H9 (cell line): Measurements from ENCODE around the gene PARP12. TPM values are rescaled to one million over a fixed set of nuclear protein-coding genes. Genes with fewer than 3 reads are reported as not detected.

Source experiments
- DNase-seq: peaks from one replicate; pipeline ENCODE4 v3.0.0-alpha.2; 2017
- H2AFZ ChIP-seq: one replicate; pipeline ENCODE4 v1.6.1; 2013; ENCODE audit warnings: mild to moderate bottlenecking, low read length, control low read depth, moderate library complexity
- H2AK5ac ChIP-seq: 2 replicates; pipeline ENCODE4 v1.6.1; 2013; ENCODE audit warnings: low read length, control low read depth, mixed read lengths; ENCODE audit not compliant: insufficient read length
- H2BK120ac ChIP-seq: one replicate; pipeline ENCODE4 v1.6.1; 2013; ENCODE audit warnings: low read depth, mild to moderate bottlenecking, low read length, control low read depth, inconsistent platforms; ENCODE audit not compliant: poor library complexity, severe bottlenecking
- H2BK12ac ChIP-seq: 2 replicates; pipeline ENCODE4 v1.6.1; 2013; ENCODE audit warnings: low read length, control low read depth, mixed read lengths, low read depth; ENCODE audit not compliant: insufficient read length
- H2BK15ac ChIP-seq: 2 replicates; pipeline ENCODE4 v1.6.1; 2013; ENCODE audit warnings: low read depth, low read length, control low read depth
- H2BK20ac ChIP-seq: one replicate; pipeline ENCODE4 v1.6.1; 2013; ENCODE audit warnings: low read depth, mild to moderate bottlenecking, low read length, control low read depth, inconsistent platforms; ENCODE audit not compliant: poor library complexity, severe bottlenecking
- H2BK5ac ChIP-seq: 2 replicates; pipeline ENCODE4 v1.6.1; 2013; ENCODE audit warnings: low read length, control low read depth, mixed read lengths; ENCODE audit not compliant: insufficient read length
- H3K14ac ChIP-seq: 2 replicates; pipeline ENCODE4 v1.6.1; 2013; ENCODE audit warnings: low read length, control low read depth; ENCODE audit not compliant: insufficient read depth
- H3K18ac ChIP-seq: 2 replicates; pipeline ENCODE4 v1.6.1; 2013; ENCODE audit warnings: low read depth, mild to moderate bottlenecking, mixed read lengths, low read length, control low read depth; ENCODE audit not compliant: insufficient read length
- H3K23ac ChIP-seq: 2 replicates; pipeline ENCODE4 v1.6.1; 2013; ENCODE audit warnings: low read length, control low read depth, mixed read lengths, low read depth; ENCODE audit not compliant: insufficient read length
- H3K23me2 ChIP-seq: 2 replicates; pipeline ENCODE4 v1.6.1; 2013; ENCODE audit warnings: low read depth, mild to moderate bottlenecking, mixed read lengths, low read length, control low read depth; ENCODE audit not compliant: insufficient read length, poor library complexity, severe bottlenecking
- H3K27ac ChIP-seq: 2 replicates; pipeline ENCODE4 v1.5.1; 2013; ENCODE audit warnings: low read length, control low read depth, mixed read lengths, low read depth; ENCODE audit not compliant: insufficient read length
- H3K27me3 ChIP-seq: 2 replicates; pipeline ENCODE4 v1.6.1; 2013; ENCODE audit warnings: low read length, control low read depth, inconsistent platforms; ENCODE audit not compliant: insufficient read depth
- H3K4ac ChIP-seq: 2 replicates; pipeline ENCODE4 v1.6.1; 2013; ENCODE audit warnings: low read depth, mild to moderate bottlenecking, control low read depth, inconsistent platforms, low read length, moderate library complexity
- H3K4me1 ChIP-seq: 2 replicates; pipeline ENCODE4 v1.6.1; 2013; ENCODE audit warnings: low read length, control low read depth, inconsistent platforms; ENCODE audit not compliant: insufficient read depth
- H3K4me2 ChIP-seq: 2 replicates; pipeline ENCODE4 v1.6.1; 2013; ENCODE audit warnings: low read length, control low read depth, mixed read lengths; ENCODE audit not compliant: insufficient read length, insufficient read depth
- H3K56ac ChIP-seq: 2 replicates; pipeline ENCODE4 v1.6.1; 2013; ENCODE audit warnings: low read depth, mild to moderate bottlenecking, mixed read lengths, low read length, control low read depth; ENCODE audit not compliant: insufficient read length
- H3K79me1 ChIP-seq: 2 replicates; pipeline ENCODE4 v1.6.1; 2013; ENCODE audit warnings: low read depth, mild to moderate bottlenecking, moderate library complexity, low read length, control low read depth, inconsistent platforms; ENCODE audit not compliant: insufficient read depth, poor library complexity, severe bottlenecking
- H3K79me2 ChIP-seq: 2 replicates; pipeline ENCODE4 v1.6.1; 2013; ENCODE audit warnings: low read length, control low read depth, inconsistent platforms; ENCODE audit not compliant: insufficient read depth
- H3K9ac ChIP-seq: 2 replicates; pipeline ENCODE4 v1.6.1; 2013; ENCODE audit warnings: low read length, control low read depth, mixed read lengths; ENCODE audit not compliant: insufficient read length; ENCODE audit errors: extremely low read depth
- H3K9me3 ChIP-seq: one replicate; pipeline ENCODE4 v1.6.1; 2013; ENCODE audit warnings: low read depth, low read length, inconsistent platforms; ENCODE audit not compliant: control insufficient read depth
- H3T11ph ChIP-seq: one replicate; pipeline ENCODE4 v1.6.1; 2013; ENCODE audit warnings: mild to moderate bottlenecking, low read length, control low read depth, inconsistent platforms
- H4K20me1 ChIP-seq: one replicate; pipeline ENCODE4 v1.6.1; 2013; ENCODE audit not compliant: control insufficient read depth, insufficient read length, insufficient read depth
- H4K5ac ChIP-seq: 2 replicates; pipeline ENCODE4 v1.6.1; 2013; ENCODE audit warnings: low read depth, mild to moderate bottlenecking, mixed read lengths, low read length, control low read depth; ENCODE audit not compliant: insufficient read length
- H4K8ac ChIP-seq: replicated peaks from 2 replicates; pipeline ENCODE4 v1.6.1; 2013; ENCODE audit warnings: low read length, control low read depth, mixed read lengths, low read depth; ENCODE audit not compliant: insufficient read length
- H4K91ac ChIP-seq: 2 replicates; pipeline ENCODE4 v1.6.1; 2013; ENCODE audit warnings: low read depth, mild to moderate bottlenecking, moderate library complexity, mixed read lengths, low read length, control low read depth; ENCODE audit not compliant: insufficient read length
- H3K27ac Mint-ChIP-seq, 3 experiments: 2 replicates in 2 of 3; 3 replicates in 1 of 3; pipeline ENCODE4 v1.8.0; 2020 to 2021; ENCODE audit warnings: mixed read lengths in 3 of 3, mild to moderate bottlenecking in 1 of 3, moderate library complexity in 1 of 3
- H3K27me3 Mint-ChIP-seq: 2 replicates; pipeline ENCODE4 v1.8.0; 2021; ENCODE audit warnings: low read depth, mild to moderate bottlenecking, moderate library complexity, mixed read lengths
- H3K36me3 Mint-ChIP-seq, 3 experiments: 2 replicates in 2 of 3; 3 replicates in 1 of 3; pipeline ENCODE4 v1.8.0; 2020 to 2021; ENCODE audit warnings: low read depth in 3 of 3, mixed read lengths in 3 of 3; ENCODE audit not compliant: insufficient read depth in 1 of 3
- H3K4me1 Mint-ChIP-seq, 2 experiments: 2 replicates each; pipeline ENCODE4 v1.8.0; 2020; ENCODE audit warnings: mixed read lengths in 2 of 2
- H3K4me3 Mint-ChIP-seq, 2 experiments: 2 replicates in 1 of 2; 3 replicates in 1 of 2; pipeline ENCODE4 v1.8.0; 2020 to 2021; ENCODE audit warnings: mild to moderate bottlenecking in 2 of 2, mixed read lengths in 2 of 2, moderate library complexity in 1 of 2
- H3K9me3 Mint-ChIP-seq, 2 experiments: 2 replicates in 1 of 2; 3 replicates in 1 of 2; pipeline ENCODE4 v1.8.0; 2020; ENCODE audit warnings: mild to moderate bottlenecking in 2 of 2, mixed read lengths in 2 of 2, moderate library complexity in 1 of 2
- WGBS: extraction: QIAGEN DNeasy Blood & Tissue Kit; methylation state at CpG from one replicate; pipeline ENCODE4 v1.1.7; 2013; ENCODE audit warnings: missing lambda C conversion rate, low lambda C conversion rate, mixed read lengths; ENCODE audit not compliant: insufficient read length; ENCODE audit errors: extremely low coverage; 5-methylcytosine and 5-hydroxymethylcytosine counted together
- total RNA-seq: library from RNA; stranded (reverse); gene quantifications from 2 replicates; pipeline ENCODE4 v1.2.1, GENCODE V29; 2021
- TF ChIP-seq, protein P1 (sequence below): fragments of 200-600 bp; sonication (generic); conservative IDR thresholded peaks from 3 replicates; pipeline ENCODE4 v1.8.0; 2021; ENCODE audit warnings: antibody characterized with exemption, mild to moderate bottlenecking

Gene PARP12
- total RNA-seq, 1 experiment from 2014 or later = 11.8 TPM

DNA sequence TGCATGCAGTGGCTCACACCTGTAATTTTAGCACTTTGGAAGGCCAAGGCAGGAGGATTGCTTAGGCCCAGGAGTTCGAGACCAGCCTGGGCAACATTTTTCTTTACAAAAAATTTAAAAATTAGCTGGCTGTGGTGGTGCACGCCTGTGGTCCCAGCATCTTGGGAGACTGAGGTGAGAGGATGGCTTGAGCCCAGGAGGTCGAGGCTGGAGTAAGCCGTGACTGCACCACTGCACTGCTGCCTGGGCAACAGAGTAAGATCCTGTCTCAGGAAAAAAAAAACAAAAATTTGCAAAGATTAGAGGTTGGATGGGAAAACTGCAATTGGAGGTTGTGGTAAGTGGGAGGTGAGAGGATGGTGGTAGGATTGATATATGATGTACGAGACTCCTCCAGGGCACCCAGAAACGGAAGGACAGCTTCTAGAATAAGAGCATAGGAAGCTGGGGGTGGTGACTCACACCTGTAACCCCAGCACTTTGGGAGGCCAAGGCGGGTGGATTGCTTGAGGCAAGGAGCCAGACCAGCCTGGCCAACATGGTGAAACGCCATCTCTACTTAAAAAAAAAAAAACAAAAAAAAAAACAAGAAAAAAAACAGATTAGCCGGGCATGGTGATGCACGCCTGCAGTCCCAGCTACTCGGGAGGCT is 19.1 kb upstream of the PARP12 start:
- Histone ChIP-seq H3K79me1 (no peaks in the 10 kb centered on the region), H3K14ac (no peak overlapping the region), H3K9ac (no peak overlapping the region), H3K23me2 (no peaks in the 10 kb centered on the region), H3K4me1 (no peaks in the 10 kb centered on the region; the same call in 1 of the 2 replicates), H4K91ac (no peak overlapping the region), H4K8ac (no peak overlapping the region), H3K4me2 (no peak overlapping the region), H4K5ac (no peak overlapping the region), H3K18ac (no peak overlapping the region), H3K4ac (no peak overlapping the region), H2BK20ac (no peak overlapping the region), H3K79me2 (no peaks in the 10 kb centered on the region), H2AFZ (no peak overlapping the region), H3K27ac (no peak overlapping the region), H3K56ac (no peak overlapping the region), H3K23ac (no peak overlapping the region), H3K9me3 (no peaks in the 10 kb centered on the region), H2BK15ac (no peak overlapping the region), H2BK5ac (no peak overlapping the region), H2AK5ac (no peak overlapping the region), H4K20me1 (no peaks in the 10 kb centered on the region), H3T11ph (no peak overlapping the region), H2BK12ac (no peak overlapping the region), H2BK120ac (no peak overlapping the region), H3K27me3 (no peaks in the 10 kb centered on the region)
- Mint-ChIP-seq H3K27me3 (no peaks in the 10 kb centered on the region), H3K4me3 (no peak overlapping the region), H3K27ac (no peak overlapping the region), H3K9me3 (no peaks in the 10 kb centered on the region), H3K36me3 (no peaks in the 10 kb centered on the region), H3K4me1 (peaks cover 11 to 13% of the 10 kb centered on the region in 2 experiments)
- TF ChIP-seq, protein P1, sequence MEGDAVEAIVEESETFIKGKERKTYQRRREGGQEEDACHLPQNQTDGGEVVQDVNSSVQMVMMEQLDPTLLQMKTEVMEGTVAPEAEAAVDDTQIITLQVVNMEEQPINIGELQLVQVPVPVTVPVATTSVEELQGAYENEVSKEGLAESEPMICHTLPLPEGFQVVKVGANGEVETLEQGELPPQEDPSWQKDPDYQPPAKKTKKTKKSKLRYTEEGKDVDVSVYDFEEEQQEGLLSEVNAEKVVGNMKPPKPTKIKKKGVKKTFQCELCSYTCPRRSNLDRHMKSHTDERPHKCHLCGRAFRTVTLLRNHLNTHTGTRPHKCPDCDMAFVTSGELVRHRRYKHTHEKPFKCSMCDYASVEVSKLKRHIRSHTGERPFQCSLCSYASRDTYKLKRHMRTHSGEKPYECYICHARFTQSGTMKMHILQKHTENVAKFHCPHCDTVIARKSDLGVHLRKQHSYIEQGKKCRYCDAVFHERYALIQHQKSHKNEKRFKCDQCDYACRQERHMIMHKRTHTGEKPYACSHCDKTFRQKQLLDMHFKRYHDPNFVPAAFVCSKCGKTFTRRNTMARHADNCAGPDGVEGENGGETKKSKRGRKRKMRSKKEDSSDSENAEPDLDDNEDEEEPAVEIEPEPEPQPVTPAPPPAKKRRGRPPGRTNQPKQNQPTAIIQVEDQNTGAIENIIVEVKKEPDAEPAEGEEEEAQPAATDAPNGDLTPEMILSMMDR = no peak
- WGBS = no CpG with 5 or more reads among the region's 11 CpGs
- no peak for DNase-seq
